NT2/D1 (cell line): ENCODE results near the gene LYVE1.

Source experiments
- SUZ12 ChIP-seq: IDR thresholded peaks from 2 replicates; pipeline ENCODE4 v1.6.1; 2011; ENCODE audit not compliant: insufficient read length, insufficient read depth; ENCODE audit errors: extremely low read depth
- YY1 ChIP-seq: IDR thresholded peaks from 2 replicates; pipeline ENCODE4 v1.6.1; 2011; ENCODE audit not compliant: insufficient read length, insufficient read depth
- ZNF274 ChIP-seq: IDR thresholded peaks from 2 replicates; pipeline ENCODE4 v1.6.1; 2011; ENCODE audit warnings: mild to moderate bottlenecking, low read depth, low read length

GRCh38 chr11:10540546-10540914 lies 27.9 kb downstream of the LYVE1 start:
- TF ChIP-seq ZNF274 (no peak), YY1 (no peak), SUZ12 (no peak)
